ENCODE measurements around the gene C3orf20.
A peak's percentile ranks its signal among the peaks of the same experiment; 100 is the strongest.
"Not testable (repeated sequence)": the region's sequence is repeated elsewhere in the genome, so short reads cannot be mapped to it uniquely, and the experiment has no call there.

C3orf20 gene

DNA sequence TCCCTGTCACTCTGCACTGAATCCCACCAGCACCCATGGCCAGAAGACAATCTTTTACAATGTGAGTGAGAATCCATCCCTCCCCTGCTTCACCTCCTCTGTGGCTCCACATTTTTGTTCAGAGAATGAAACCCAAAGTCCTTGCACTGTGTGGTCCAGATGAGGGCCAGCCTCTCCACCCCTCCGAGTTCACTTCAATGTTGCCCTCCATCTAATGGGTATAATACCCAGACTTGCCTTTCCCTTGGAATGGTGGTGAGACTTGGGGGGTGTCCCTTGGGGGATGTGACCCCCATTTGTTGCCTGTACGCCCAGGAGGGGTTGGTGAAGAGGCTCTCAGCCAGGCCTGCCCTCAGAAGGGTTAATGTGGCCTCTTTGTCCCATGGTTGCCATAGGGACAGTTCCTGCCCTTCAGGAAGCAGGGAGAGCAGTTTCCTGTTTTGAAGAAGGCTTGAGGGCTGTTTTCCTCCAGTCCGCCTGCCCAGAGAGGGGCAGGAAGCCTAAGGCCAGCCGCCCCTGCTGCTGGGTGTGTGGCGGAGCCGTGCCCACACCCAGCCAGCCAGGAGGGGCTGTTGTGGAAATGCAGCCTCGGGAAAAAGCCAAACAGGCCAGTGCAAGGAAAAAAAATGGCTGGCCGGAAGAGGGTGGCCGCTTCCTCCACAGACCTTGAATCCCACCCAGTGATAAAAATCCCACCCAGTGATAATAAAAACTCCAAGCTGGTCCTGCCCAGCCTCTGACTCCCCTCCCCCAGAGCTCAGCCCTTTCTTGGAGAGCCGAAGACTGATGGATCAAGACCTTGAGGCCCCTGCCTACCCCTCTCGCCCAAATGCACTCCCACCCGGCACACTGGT lies 129.3 kb downstream of the C3orf20 start:
- H3K9ac ChIP-seq (ENCODE audit: insufficient read length, low read depth), result no peak overlapping the region
- H3K4me3 ChIP-seq (ENCODE audit: insufficient read length, low read depth), result no peak overlapping the region
- H3K27me3 ChIP-seq (ENCODE audit: insufficient read depth, insufficient read length), result peaks cover 18% of the 10 kb centered on the region
- H3K4me1 ChIP-seq (ENCODE audit: insufficient read depth, insufficient read length), result peaks cover 13% of the 10 kb centered on the region
- H3K36me3 ChIP-seq (ENCODE audit: insufficient read depth, insufficient read length, low read length), result no peaks in the 10 kb centered on the region
- TF ChIP-seq ZNF274 (IDR thresholded peaks at IDR 0.05; ENCODE audit: low read depth, low read length) (no peak), YY1 (IDR thresholded peaks at IDR 0.05; ENCODE audit: insufficient read depth, insufficient read length) (no peak), SUZ12 (IDR thresholded peaks at IDR 0.05; ENCODE audit: extremely low read depth, insufficient read depth, insufficient read length) (no peak)
- no peak for DNase-seq (ENCODE audit: low read depth, low spot score)
- H3K9me3 ChIP-seq (ENCODE audit: insufficient read depth, low read length), result peaks cover 9% of the 10 kb centered on the region; the same call in 1 of the 2 replicates

- TF ChIP-seq ZNF274 (IDR thresholded peaks at IDR 0.05; ENCODE audit: low read depth, low read length), result no peak
- H3K4me3 ChIP-seq (ENCODE audit: insufficient read length, low read depth), result no peak overlapping the region
- H3K36me3 ChIP-seq (ENCODE audit: insufficient read depth, insufficient read length, low read length), result no peaks in the 10 kb centered on the region
- no peak for DNase-seq (ENCODE audit: low read depth, low spot score)
- peaks cover 27% of the 10 kb centered on the region for H3K27me3 ChIP-seq (ENCODE audit: insufficient read depth, insufficient read length)
- H3K4me1 ChIP-seq (ENCODE audit: insufficient read depth, insufficient read length), result peaks cover 15% of the 10 kb centered on the region
- no peaks in the 10 kb centered on the region for H3K9me3 ChIP-seq (ENCODE audit: insufficient read depth, low read length)
- H3K9ac ChIP-seq (ENCODE audit: insufficient read length, low read depth), result no peak overlapping the region
These were observed 130.2 kb downstream of the C3orf20 start for GRCh38 chr3:14804835-14805780.

DNA sequence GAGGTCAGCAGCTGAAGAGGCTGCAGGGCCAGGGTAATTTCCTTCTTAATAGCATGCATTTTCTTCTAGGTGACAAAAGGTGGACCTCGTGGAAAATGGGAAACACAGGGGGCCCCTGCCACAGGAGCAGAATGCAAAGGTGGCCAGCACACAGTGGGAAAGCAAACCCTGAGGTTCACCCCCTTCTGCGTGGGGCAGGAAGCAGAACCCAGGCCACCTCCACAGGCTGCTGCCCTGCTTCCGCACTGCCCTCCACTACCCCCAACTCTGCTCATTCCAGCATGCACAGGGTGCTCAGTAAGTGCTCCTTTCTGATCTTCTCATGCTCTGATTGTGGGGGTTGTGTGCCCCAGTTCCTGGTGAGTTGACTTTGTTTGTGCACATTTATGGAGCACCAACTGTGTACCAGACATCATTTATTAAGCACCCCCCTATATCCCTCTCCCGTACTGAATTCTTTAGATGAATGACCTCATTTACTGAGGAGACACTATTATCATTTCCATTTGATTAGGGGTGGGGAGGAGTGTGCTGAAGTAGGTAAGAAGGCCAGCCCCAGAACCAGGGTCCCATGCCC lies 131.1 kb downstream of the C3orf20 start:
- Histone ChIP-seq H3K36me3 (ENCODE audit: insufficient read depth, insufficient read length, low read length) (no peaks in the 10 kb centered on the region), H3K9ac (ENCODE audit: insufficient read length, low read depth) (no peak overlapping the region), H3K9me3 (ENCODE audit: insufficient read depth, low read length) (no peaks in the 10 kb centered on the region), H3K27me3 (ENCODE audit: insufficient read depth, insufficient read length) (peaks cover 33% of the 10 kb centered on the region), H3K4me3 (ENCODE audit: insufficient read length, low read depth) (no peak overlapping the region), H3K4me1 (ENCODE audit: insufficient read depth, insufficient read length) (peaks cover 15% of the 10 kb centered on the region)
- TF ChIP-seq SUZ12 (IDR thresholded peaks at IDR 0.05; ENCODE audit: extremely low read depth, insufficient read depth, insufficient read length) (no peak), YY1 (IDR thresholded peaks at IDR 0.05; ENCODE audit: insufficient read depth, insufficient read length) (no peak), ZNF274 (IDR thresholded peaks at IDR 0.05; ENCODE audit: low read depth, low read length) (no peak)
- DNase-seq (ENCODE audit: low read depth, low spot score), result no peak

DNA sequence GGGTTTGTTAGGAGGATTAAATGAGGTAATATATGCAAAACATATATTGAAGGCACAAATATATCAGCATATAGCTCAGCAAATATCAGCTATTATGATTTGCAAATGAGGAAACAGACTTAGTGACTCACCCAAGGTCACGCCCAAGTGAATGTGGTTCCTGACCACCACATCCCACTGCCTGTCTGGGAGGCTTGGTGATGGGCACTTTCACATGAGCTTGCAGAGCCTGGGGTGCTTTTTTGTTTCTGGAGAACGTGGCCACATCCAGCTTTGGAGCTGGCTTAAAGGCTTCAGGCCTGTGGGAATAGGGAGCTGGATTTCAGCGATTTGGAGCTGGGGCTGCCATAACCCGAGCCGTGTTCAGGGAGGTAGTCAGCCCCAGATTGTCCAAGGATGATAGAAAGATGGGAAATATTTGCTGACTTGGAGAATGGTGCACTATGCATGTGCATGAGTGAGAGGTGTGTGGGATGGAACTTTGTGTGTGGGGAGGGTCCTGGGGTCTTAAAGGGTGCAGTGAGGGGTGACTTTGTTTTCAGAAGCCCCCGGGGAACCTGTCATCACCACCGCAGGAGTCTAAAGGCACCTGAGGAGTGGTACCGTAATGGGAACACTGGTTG lies 131.8 kb downstream of the C3orf20 start:
- Histone ChIP-seq H3K27me3 (ENCODE audit: insufficient read depth, insufficient read length) (peaks cover 40% of the 10 kb centered on the region), H3K36me3 (ENCODE audit: insufficient read depth, insufficient read length, low read length) (no peaks in the 10 kb centered on the region), H3K4me3 (ENCODE audit: insufficient read length, low read depth) (no peak overlapping the region), H3K9me3 (ENCODE audit: insufficient read depth, low read length) (no peaks in the 10 kb centered on the region), H3K4me1 (ENCODE audit: insufficient read depth, insufficient read length) (peaks cover 13% of the 10 kb centered on the region), H3K9ac (ENCODE audit: insufficient read length, low read depth) (no peak overlapping the region)
- no peak for DNase-seq (ENCODE audit: low read depth, low spot score)
- TF ChIP-seq YY1 (IDR thresholded peaks at IDR 0.05; ENCODE audit: insufficient read depth, insufficient read length), result no peak
- TF ChIP-seq ZNF274 (IDR thresholded peaks at IDR 0.05; ENCODE audit: low read depth, low read length), result no peak
- no peak for TF ChIP-seq SUZ12 (IDR thresholded peaks at IDR 0.05; ENCODE audit: extremely low read depth, insufficient read depth, insufficient read length)

- no peak overlapping the region for H3K4me3 ChIP-seq (ENCODE audit: insufficient read length, low read depth)
- no peaks in the 10 kb centered on the region for H3K36me3 ChIP-seq (ENCODE audit: insufficient read depth, insufficient read length, low read length)
- H3K4me1 ChIP-seq (ENCODE audit: insufficient read depth, insufficient read length), result peaks cover 16% of the 10 kb centered on the region
- no peak for DNase-seq (ENCODE audit: low read depth, low spot score)
- H3K9me3 ChIP-seq (ENCODE audit: insufficient read depth, low read length), result no peaks in the 10 kb centered on the region
- no peak overlapping the region for H3K9ac ChIP-seq (ENCODE audit: insufficient read length, low read depth)
- peaks cover 51% of the 10 kb centered on the region for H3K27me3 ChIP-seq (ENCODE audit: insufficient read depth, insufficient read length)
- TF ChIP-seq SUZ12 (IDR thresholded peaks at IDR 0.05; ENCODE audit: extremely low read depth, insufficient read depth, insufficient read length), result no peak
- TF ChIP-seq ZNF274 (IDR thresholded peaks at IDR 0.05; ENCODE audit: low read depth, low read length), result no peak
- TF ChIP-seq YY1 (IDR thresholded peaks at IDR 0.05; ENCODE audit: insufficient read depth, insufficient read length), result no peak
These were observed 133.1 kb downstream of the C3orf20 start for GRCh38 chr3:14808025-14808424.

GRCh38 chr3:14808502-14809266 lies 133.7 kb downstream of the C3orf20 start:
- TF ChIP-seq ZNF274 (IDR thresholded peaks at IDR 0.05; ENCODE audit: low read depth, low read length), result no peak
- TF ChIP-seq SUZ12 (IDR thresholded peaks at IDR 0.05; ENCODE audit: extremely low read depth, insufficient read depth, insufficient read length), result no peak
- no peak for TF ChIP-seq YY1 (IDR thresholded peaks at IDR 0.05; ENCODE audit: insufficient read depth, insufficient read length)
- Histone ChIP-seq H3K36me3 (ENCODE audit: insufficient read depth, insufficient read length, low read length) (no peaks in the 10 kb centered on the region), H3K4me1 (ENCODE audit: insufficient read depth, insufficient read length) (peaks cover 16% of the 10 kb centered on the region), H3K4me3 (ENCODE audit: insufficient read length, low read depth) (no peak overlapping the region), H3K9ac (ENCODE audit: insufficient read length, low read depth) (no peak overlapping the region), H3K27me3 (ENCODE audit: insufficient read depth, insufficient read length) (peaks cover 51% of the 10 kb centered on the region), H3K9me3 (ENCODE audit: insufficient read depth, low read length) (no peaks in the 10 kb centered on the region)
- DNase-seq (ENCODE audit: low read depth, low spot score), result no peak

DNA sequence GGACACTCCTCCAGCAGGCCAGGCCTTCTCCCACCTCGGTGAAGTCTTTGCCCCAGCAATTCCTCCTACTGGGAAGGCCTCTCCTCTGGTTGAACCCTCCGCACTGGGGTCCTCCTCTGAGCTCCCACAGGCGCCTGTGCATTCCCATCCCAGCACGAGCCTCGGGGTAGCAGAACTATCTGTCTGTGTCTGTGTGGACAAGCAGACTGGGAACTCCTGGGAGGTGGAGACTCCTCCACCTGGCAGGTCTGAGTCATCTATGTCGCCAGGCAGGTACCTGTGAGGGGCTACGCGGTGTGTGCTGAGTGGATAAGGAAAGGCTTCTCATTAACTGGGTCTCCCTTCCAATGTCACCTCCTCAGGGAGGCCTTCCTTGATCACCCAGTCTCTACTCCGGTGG lies 134.7 kb downstream of the C3orf20 start:
- peak overlapping the region; percentile 41 for H3K4me3 ChIP-seq (ENCODE audit: insufficient read length, low read depth)
- not testable (repeated sequence) for H3K36me3 ChIP-seq (ENCODE audit: insufficient read depth, insufficient read length, low read length); DNase-seq (ENCODE audit: low read depth, low spot score); H3K9me3 ChIP-seq (ENCODE audit: insufficient read depth, low read length)
- peak overlapping the region; percentile 73 for H3K9ac ChIP-seq (ENCODE audit: insufficient read length, low read depth)
- peaks cover 51% of the 10 kb centered on the region for H3K27me3 ChIP-seq (ENCODE audit: insufficient read depth, insufficient read length)
- H3K4me1 ChIP-seq (ENCODE audit: insufficient read depth, insufficient read length), result peaks cover 14% of the 10 kb centered on the region
